NT2/D1 (cell line): ENCODE results near the gene FRMD4A.

Experiments
- SUZ12 ChIP-seq: IDR thresholded peaks from 2 replicates; pipeline ENCODE4 v1.6.1; 2011; ENCODE audit not compliant: insufficient read length, insufficient read depth; ENCODE audit errors: extremely low read depth
- YY1 ChIP-seq: IDR thresholded peaks from 2 replicates; pipeline ENCODE4 v1.6.1; 2011; ENCODE audit not compliant: insufficient read length, insufficient read depth

DNA sequence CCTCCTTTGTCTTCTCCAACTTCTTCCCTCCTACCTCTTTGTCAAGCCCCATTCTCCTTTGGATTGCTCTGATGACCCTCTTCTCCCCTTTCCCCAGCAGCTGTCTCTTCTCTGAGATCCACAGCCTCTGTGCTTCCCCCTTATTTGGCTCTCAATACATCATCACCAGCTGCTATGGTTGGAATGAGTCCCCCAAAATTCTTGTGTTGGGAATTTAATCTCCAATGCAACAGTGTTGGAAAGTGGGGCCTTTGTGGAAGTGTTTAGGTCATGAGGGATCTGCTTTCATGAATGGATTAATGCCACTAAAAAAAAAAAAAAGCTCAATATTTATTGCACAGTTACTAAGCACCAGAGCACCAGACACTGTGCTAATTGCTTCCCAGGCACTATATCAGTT, 39.2 kb upstream of the FRMD4A start:
- TF ChIP-seq YY1 (no peak), SUZ12 (no peak)
